SK-N-SH (cell line): Measurements from ENCODE around the gene TCF25. TPM values are rescaled to one million over a fixed set of nuclear protein-coding genes. Genes with fewer than 3 reads are reported as not detected.

Source experiments
- CTCF ChIA-PET: fragments of 300-600, 350-600 bp; formaldehyde crosslinking; extraction: SDS; loops from one replicate; lab custom pipeline; 2021; lab: Yijun Ruan, JAX
- POLR2A ChIA-PET: fragments of 350-600 bp; sonication (Branson Sonifier 250); formaldehyde crosslinking; extraction: SDS; loops from one replicate; lab custom pipeline; 2020; ENCODE audit warnings: antibody characterized with exemption, inconsistent platforms; lab: Yijun Ruan, JAX
- DNase-seq: peaks from one replicate; pipeline ENCODE4 v3.0.0; 2012
- H2AFZ ChIP-seq: fragments of 200-600 bp; sonication (generic); 2 replicates; pipeline ENCODE4 v1.8.1; 2016; ENCODE audit warnings: antibody characterized with exemption, mild to moderate bottlenecking, low read depth
- H3F3A ChIP-seq: fragments of 200-600 bp; sonication (generic); replicated peaks from 2 replicates; pipeline ENCODE3; 2016; ENCODE audit warnings: antibody characterized with exemption, mild to moderate bottlenecking; ENCODE audit not compliant: insufficient read depth
- H3K27ac ChIP-seq, 2 experiments: fragments of 200-500 bp in 1 of 2; fragments of 200-600 bp in 1 of 2; sonication (Bioruptor generic) in 1 of 2; sonication (generic), shearing (Covaris generic) in 1 of 2; 2 replicates each; pipeline versions ENCODE4 v1.5.1 to v1.6.1; 2014 to 2016; ENCODE audit warnings: low read depth in 2 of 2, inconsistent platforms in 1 of 2, low read length in 1 of 2, mild to moderate bottlenecking in 1 of 2, mixed read lengths in 1 of 2
- H3K27me3 ChIP-seq: fragments of 200-600 bp; sonication (generic), shearing (Covaris generic); 2 replicates; pipeline ENCODE4 v1.6.1; 2016; ENCODE audit warnings: mixed run types; ENCODE audit not compliant: insufficient read depth
- H3K36me3 ChIP-seq, 2 experiments: fragments of 200-500 bp in 1 of 2; fragments of 200-600 bp in 1 of 2; sonication (Bioruptor generic) in 1 of 2; sonication (generic) in 1 of 2; replicated peaks in 1 of 2; 2 replicates each; pipeline versions ENCODE3 to v1.5.1; 2014 to 2016; ENCODE audit warnings: low read length in 1 of 2, mild to moderate bottlenecking in 1 of 2; ENCODE audit not compliant: insufficient read depth in 2 of 2, control insufficient read depth in 1 of 2
- H3K4me1 ChIP-seq, 2 experiments: fragments of 200-500 bp in 1 of 2; fragments of 200-600 bp in 1 of 2; sonication (Bioruptor generic) in 1 of 2; sonication (generic), shearing (Covaris generic) in 1 of 2; 2 replicates each; pipeline versions ENCODE4 v1.5.1 to v1.6.1; 2014 to 2016; ENCODE audit warnings: low read depth in 1 of 2, low read length in 1 of 2, mixed run types in 1 of 2; ENCODE audit not compliant: insufficient read depth in 2 of 2, control insufficient read depth in 1 of 2
- H3K4me2 ChIP-seq: fragments of 200-600 bp; sonication (generic), shearing (Covaris generic); 2 replicates; pipeline ENCODE4 v1.6.1; 2017; ENCODE audit warnings: mixed run types
- H3K4me3 ChIP-seq, 2 experiments: fragments of 200-500 bp in 1 of 2; fragments of 200-600 bp in 1 of 2; sonication (Bioruptor generic) in 1 of 2; sonication (generic), shearing (Covaris generic) in 1 of 2; 2 replicates each; pipeline versions ENCODE4 v1.5.1 to v1.8.1; 2014 to 2016; ENCODE audit warnings: low read depth in 2 of 2, inconsistent platforms in 1 of 2, low read length in 1 of 2, mild to moderate bottlenecking in 1 of 2, mixed read lengths in 1 of 2, moderate library complexity in 1 of 2
- H3K79me2 ChIP-seq: fragments of 200-600 bp; sonication (generic); 2 replicates; pipeline ENCODE4 v1.8.1; 2017; ENCODE audit warnings: mild to moderate bottlenecking; ENCODE audit not compliant: insufficient read depth
- H3K9ac ChIP-seq: fragments of 200-600 bp; sonication (generic); 2 replicates; pipeline ENCODE4 v1.6.1; 2017; ENCODE audit warnings: mixed run types
- H3K9me2 ChIP-seq: fragments of 200-600 bp; sonication (generic); 2 replicates; pipeline ENCODE4 v1.6.1; 2017; ENCODE audit warnings: mixed run types
- H3K9me3 ChIP-seq: fragments of 200-600 bp; sonication (generic); 2 replicates; pipeline ENCODE4 v1.6.1; 2017; ENCODE audit warnings: mixed run types, mild to moderate bottlenecking, moderate library complexity
- H4K20me1 ChIP-seq: fragments of 200-600 bp; sonication (generic); 2 replicates; pipeline ENCODE4 v1.6.1; 2017; ENCODE audit warnings: mild to moderate bottlenecking, mixed run types; ENCODE audit not compliant: insufficient read depth
- CHD2 ChIP-seq: fragments of 150-350 bp; IDR thresholded peaks from 2 replicates; pipeline ENCODE4 v1.6.1; 2018; ENCODE audit warnings: low read length; ENCODE audit not compliant: partially characterized antibody
- GABPA ChIP-seq: IDR thresholded peaks from 2 replicates; pipeline ENCODE4 v1.4.0; 2012; ENCODE audit warnings: low read depth, mild to moderate bottlenecking
- MXI1 ChIP-seq: IDR thresholded peaks from 2 replicates; pipeline ENCODE4 v1.6.1; 2012; ENCODE audit warnings: mild to moderate bottlenecking, low read depth, low read length, improper control_type of control experiment
- NFIC ChIP-seq: IDR thresholded peaks from 2 replicates; pipeline ENCODE4 v1.4.0; 2012; ENCODE audit warnings: borderline replicate concordance
- WGBS: methylation state at CpG from one replicate; pipeline ENCODE4 v1.1.6; 2017; ENCODE audit warnings: low lambda C conversion rate; 5-methylcytosine and 5-hydroxymethylcytosine counted together
- polyA plus RNA-seq, 3 experiments: library from polyadenylated mRNA; depleted of rRNA; stranded (reverse); fragments of >200 nt; gene quantifications; 2 replicates each; pipeline ENCODE4 v1.2.3, GENCODE V29; 2012
- TF ChIP-seq, protein P1 (sequence below): fragments of 150-350 bp; IDR thresholded peaks from 2 replicates; pipeline ENCODE4 v1.6.1; 2017; ENCODE audit warnings: antibody characterized with exemption, low read length, low read depth, borderline replicate concordance
- TF ChIP-seq, protein P2 (sequence below): fragments of 150-350 bp; IDR thresholded peaks from 2 replicates; pipeline ENCODE4 v1.6.1; 2016; ENCODE audit warnings: mild to moderate bottlenecking, low read depth, low read length

Gene TCF25
- polyA plus RNA-seq, 1 of the 3 experiments (the other 2 are of a cell fraction): 208 TPM

DNA sequence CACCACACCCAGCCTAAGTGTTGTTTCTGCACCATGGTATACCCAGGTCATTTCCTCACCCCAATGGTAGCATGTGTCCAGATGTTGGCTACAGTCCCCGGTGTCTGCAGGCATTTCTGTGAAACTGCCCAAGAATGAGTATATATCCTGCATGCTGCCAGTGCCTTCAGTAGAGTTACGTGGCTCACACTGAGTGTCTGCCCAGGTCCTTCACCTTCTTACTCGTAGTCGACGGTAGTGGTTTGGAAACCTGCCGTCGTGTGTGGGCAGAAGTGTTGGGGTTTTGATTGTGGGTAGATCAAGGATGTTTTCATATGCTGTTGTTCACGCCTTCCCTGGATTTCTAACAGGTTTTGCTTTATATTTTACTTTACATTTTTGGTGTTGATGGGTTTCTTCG lies 16.8 kb downstream of the TCF25 start:
- H3K9ac ChIP-seq: no peak overlapping the region
- 96% methylated on average over 9 of the region's 9 CpGs for WGBS
- POLR2A ChIA-PET: no interaction called here
- peaks cover 19% of the 10 kb centered on the region; the same call in 1 of the 2 replicates for H3K79me2 ChIP-seq
- no peak overlapping the region for H3K27ac ChIP-seq
- no peak for DNase-seq
- H3K9me3 ChIP-seq: no peaks in the 10 kb centered on the region
- no peak overlapping the region for H3K4me3 ChIP-seq
- no peaks in the 10 kb centered on the region for H3K4me1 ChIP-seq
- H3K36me3 ChIP-seq: peaks cover 39 to 48% of the 10 kb centered on the region in 2 experiments
- H3K9me2 ChIP-seq: no peaks in the 10 kb centered on the region
- peaks cover 3% of the 10 kb centered on the region for H3F3A ChIP-seq
- H3K27me3 ChIP-seq: no peaks in the 10 kb centered on the region
- CTCF ChIA-PET: interaction anchor here (1.4 kb wide), 1 partner anchor 16 kb away, joined by 3 read pairs; no protein-coding TSS in a partner anchor
- H3K4me2 ChIP-seq: no peak overlapping the region
- H4K20me1 ChIP-seq: 0 out of 2 replicates have a peak, but pooled peaks cover 18% of the 10 kb centered on the region
- no peak for TF ChIP-seq NFIC
- TF ChIP-seq MXI1: no peak
- TF ChIP-seq, protein P1, sequence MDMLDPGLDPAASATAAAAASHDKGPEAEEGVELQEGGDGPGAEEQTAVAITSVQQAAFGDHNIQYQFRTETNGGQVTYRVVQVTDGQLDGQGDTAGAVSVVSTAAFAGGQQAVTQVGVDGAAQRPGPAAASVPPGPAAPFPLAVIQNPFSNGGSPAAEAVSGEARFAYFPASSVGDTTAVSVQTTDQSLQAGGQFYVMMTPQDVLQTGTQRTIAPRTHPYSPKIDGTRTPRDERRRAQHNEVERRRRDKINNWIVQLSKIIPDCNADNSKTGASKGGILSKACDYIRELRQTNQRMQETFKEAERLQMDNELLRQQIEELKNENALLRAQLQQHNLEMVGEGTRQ: no peak
- no peak overlapping the region for H2AFZ ChIP-seq

DNA sequence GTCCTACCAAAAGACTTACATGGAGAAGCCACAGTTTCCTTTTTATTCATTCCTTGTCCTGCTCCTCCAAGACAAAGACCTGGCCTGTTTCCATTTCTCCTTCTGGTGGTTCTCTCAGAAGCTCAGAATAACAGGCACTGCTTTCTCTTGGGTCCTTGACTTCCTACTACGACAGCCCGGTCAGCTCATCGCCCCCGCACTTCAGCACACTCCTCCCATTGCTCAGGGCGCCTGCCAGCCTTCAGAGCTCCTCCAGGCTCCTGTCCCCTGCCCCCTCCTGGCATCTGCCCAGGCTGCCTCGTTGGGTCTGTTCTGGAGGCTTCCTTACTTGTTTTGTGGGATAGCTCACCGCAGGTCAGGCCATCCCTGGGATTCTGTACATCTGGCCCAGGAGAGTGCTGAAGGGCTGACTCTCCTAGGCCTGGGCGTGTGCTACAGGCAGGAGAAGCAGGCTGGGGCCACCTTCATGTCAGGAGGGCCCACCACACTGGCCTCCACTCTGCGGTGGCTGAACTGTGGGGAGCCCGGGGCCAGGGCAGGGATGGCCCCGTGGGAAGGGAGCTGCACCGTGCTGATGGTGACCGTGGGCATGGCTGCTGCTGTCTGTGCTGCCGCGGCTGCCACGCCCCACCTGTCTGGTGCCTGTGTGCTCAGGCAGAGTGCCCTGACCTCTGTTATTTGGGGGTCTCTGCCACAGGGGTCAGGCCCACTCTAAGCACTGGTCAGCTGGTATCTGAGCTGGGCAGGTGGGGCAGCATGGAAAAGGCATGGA lies 17.7 kb downstream of the TCF25 start:
- Histone ChIP-seq H3K9me2 (no peaks in the 10 kb centered on the region), H3K4me2 (no peak overlapping the region), H3K4me1 (no peaks in the 10 kb centered on the region), H3K9ac (no peak overlapping the region), H3K9me3 (no peaks in the 10 kb centered on the region), H3F3A (no peaks in the 10 kb centered on the region), H2AFZ (no peak overlapping the region), H3K36me3 (peaks cover 43 to 50% of the 10 kb centered on the region in 2 experiments), H3K27ac (no peak overlapping the region), H3K27me3 (no peaks in the 10 kb centered on the region), H4K20me1 (0 out of 2 replicates have a peak, but pooled peaks cover 15% of the 10 kb centered on the region), H3K4me3 (no peak overlapping the region), H3K79me2 (peaks cover 14% of the 10 kb centered on the region; the same call in 1 of the 2 replicates)
- no peak for DNase-seq
- ChIA-PET POLR2A (interaction anchor here (0.9 kb wide), 1 partner anchor 19 kb away, joined by 3 read pairs; no protein-coding TSS in a partner anchor), CTCF (interaction anchor here (1.0 to 1.4 kb wide), 2 partner anchors 9 to 16 kb away, joined by 3 to 4 read pairs; no protein-coding TSS in a partner anchor)
- no peak for TF ChIP-seq CHD2
- no peak for TF ChIP-seq GABPA
- TF ChIP-seq, protein P2, sequence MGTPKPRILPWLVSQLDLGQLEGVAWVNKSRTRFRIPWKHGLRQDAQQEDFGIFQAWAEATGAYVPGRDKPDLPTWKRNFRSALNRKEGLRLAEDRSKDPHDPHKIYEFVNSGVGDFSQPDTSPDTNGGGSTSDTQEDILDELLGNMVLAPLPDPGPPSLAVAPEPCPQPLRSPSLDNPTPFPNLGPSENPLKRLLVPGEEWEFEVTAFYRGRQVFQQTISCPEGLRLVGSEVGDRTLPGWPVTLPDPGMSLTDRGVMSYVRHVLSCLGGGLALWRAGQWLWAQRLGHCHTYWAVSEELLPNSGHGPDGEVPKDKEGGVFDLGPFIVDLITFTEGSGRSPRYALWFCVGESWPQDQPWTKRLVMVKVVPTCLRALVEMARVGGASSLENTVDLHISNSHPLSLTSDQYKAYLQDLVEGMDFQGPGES: no peak
- 90% methylated on average over 8 of the region's 16 CpGs for WGBS
